ENCODE results near the gene GOLPH3.
A peak's percentile ranks its signal among the peaks of the same experiment; 100 is the strongest.

GOLPH3 gene

DNA sequence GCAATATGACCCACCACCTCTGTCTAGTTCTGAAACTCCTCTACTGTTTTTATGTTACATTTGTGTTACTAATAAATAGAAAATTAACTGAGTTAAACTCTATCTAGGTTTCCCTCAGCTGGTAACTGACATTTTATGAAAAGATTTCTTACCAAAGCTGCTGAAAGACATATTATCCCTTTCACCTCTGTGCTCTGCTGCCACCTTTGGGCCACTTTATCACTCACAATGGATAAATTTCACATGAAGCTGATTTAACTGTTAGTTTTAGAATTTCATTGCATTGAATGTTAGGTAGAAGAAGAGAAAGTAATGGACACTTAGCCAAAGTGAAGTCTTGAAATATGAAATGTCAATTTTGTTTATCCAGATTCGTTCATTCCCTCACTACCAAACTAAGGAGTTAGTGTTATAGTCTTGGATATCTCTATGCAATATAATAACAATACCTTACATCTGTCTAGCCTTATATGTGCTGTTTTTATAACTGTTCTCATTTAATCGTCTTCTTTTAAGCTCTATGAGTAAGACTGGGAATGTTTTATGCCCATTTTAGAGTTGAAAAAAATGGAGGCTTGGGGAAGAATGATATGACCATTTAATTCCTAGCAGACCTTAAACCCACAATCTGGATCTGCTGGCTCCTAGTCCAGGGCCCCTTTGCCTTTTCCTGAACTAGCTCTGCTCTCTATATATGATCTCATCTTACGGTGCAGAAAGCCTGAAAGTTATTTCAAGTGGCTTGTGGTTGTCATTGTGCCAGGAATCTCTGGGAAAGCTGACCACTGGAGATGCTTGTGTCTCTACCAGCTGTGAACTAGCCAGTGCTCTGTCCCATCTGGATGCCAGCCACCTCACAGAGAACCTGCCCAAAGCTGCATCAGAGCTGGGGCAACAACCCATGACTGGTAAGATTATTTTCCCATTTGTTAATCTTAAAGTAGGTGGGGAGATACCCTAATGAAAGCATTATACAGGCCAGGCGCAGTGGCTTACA, 97.1 kb downstream of the GOLPH3 start:
- DNase-seq (ENCODE audit: insufficient read length, low spot score) (peak; percentile 80), FAIRE-seq (peak; percentile 38)

Data from HTR-8/SVneo (cell line).